Smooth muscle cell (in vitro differentiated cells): ENCODE data around the gene SATB2. TPM values are rescaled to one million over a fixed set of nuclear protein-coding genes. Genes with fewer than 3 reads are reported as not detected.

Source experiments
- DNase-seq: peaks from one replicate; lab custom pipeline; 2025; ENCODE audit not compliant: unreplicated experiment; lab: John Stamatoyannopoulos, UW
- H2AFZ ChIP-seq: fragments of 200-600 bp; sonication (generic); 2 replicates; pipeline ENCODE4 v1.6.0; 2016; ENCODE audit warnings: antibody characterized with exemption, low read depth, mild to moderate bottlenecking
- H3F3A ChIP-seq: fragments of 200-600 bp; sonication (generic); 2 replicates; pipeline ENCODE4 v1.6.0; 2017; ENCODE audit warnings: antibody characterized with exemption, low read depth
- H3K27ac ChIP-seq: fragments of 200-600 bp; sonication (generic); 2 replicates; pipeline ENCODE4 v1.5.1; 2016; ENCODE audit warnings: low read depth, mild to moderate bottlenecking
- H3K27me3 ChIP-seq: fragments of 200-600 bp; sonication (generic); 2 replicates; pipeline ENCODE4 v1.6.1; 2016; ENCODE audit warnings: low read depth, mild to moderate bottlenecking
- H3K36me3 ChIP-seq: fragments of 200-600 bp; sonication (generic); 2 replicates; pipeline ENCODE4 v1.5.1; 2016; ENCODE audit warnings: low read depth
- H3K4me1 ChIP-seq: fragments of 200-600 bp; sonication (generic); 2 replicates; pipeline ENCODE4 v1.5.1; 2016; ENCODE audit warnings: low read depth
- H3K4me2 ChIP-seq: fragments of 200-600 bp; sonication (generic); 2 replicates; pipeline ENCODE4 v1.6.0; 2016; ENCODE audit warnings: mild to moderate bottlenecking
- H3K4me3 ChIP-seq: fragments of 200-600 bp; sonication (generic); 2 replicates; pipeline ENCODE4 v1.5.1; 2016; ENCODE audit warnings: mild to moderate bottlenecking
- H3K79me2 ChIP-seq: fragments of 200-600 bp; sonication (generic); 2 replicates; pipeline ENCODE4 v1.6.0; 2016; ENCODE audit warnings: low read depth, mild to moderate bottlenecking
- H3K9ac ChIP-seq: fragments of 200-600 bp; sonication (generic); 2 replicates; pipeline ENCODE4 v1.6.0; 2016; ENCODE audit warnings: low read depth
- H3K9me3 ChIP-seq: fragments of 200-600 bp; sonication (generic); replicated peaks from 2 replicates; pipeline ENCODE4 v1.5.1; 2016; ENCODE audit warnings: low read depth
- H4K20me1 ChIP-seq: fragments of 200-600 bp; sonication (generic); 2 replicates; pipeline ENCODE4 v1.6.0; 2016; ENCODE audit warnings: low read depth
- CTCF ChIP-seq: fragments of 200-600 bp; sonication (generic); IDR thresholded peaks from 2 replicates; pipeline ENCODE4 v1.5.1; 2017; ENCODE audit warnings: borderline replicate concordance, mild to moderate bottlenecking, antibody characterized with exemption; ENCODE audit not compliant: insufficient read depth, poor library complexity, severe bottlenecking
- whole genome bisulfite sequencing: methylation state at CpG from one replicate; pipeline ENCODE4 v1.1.7; 2016; ENCODE audit warnings: low lambda C conversion rate; 5-methylcytosine and 5-hydroxymethylcytosine counted together
- polyA plus RNA-seq: library from polyadenylated mRNA; unstranded; fragments of >200 nt; fragmentation: Nextera tagmentation; extraction: Ambion mirVana; gene quantifications from 2 replicates; pipeline ENCODE4 v1.2.1, GENCODE V29; 2016
- total RNA-seq: library from RNA; depleted of rRNA; stranded (reverse); fragments of >200 nt; gene quantifications from 2 replicates; pipeline ENCODE4 v1.2.3, GENCODE V29; 2014

SATB2 gene
- total and polyA plus RNA-seq, 2 experiments from 2014 or later, result 0.73 to 12.5 TPM

- Histone ChIP-seq H3K9me3 (no peaks in the 10 kb centered on the region), H3K4me3 (no peak overlapping the region), H4K20me1 (no peaks in the 10 kb centered on the region), H3K36me3 (no peaks in the 10 kb centered on the region), H3K79me2 (no peaks in the 10 kb centered on the region), H3K9ac (no peak overlapping the region), H3K4me2 (no peak overlapping the region), H2AFZ (no peak overlapping the region), H3F3A (no peaks in the 10 kb centered on the region), H3K4me1 (peaks cover 3% of the 10 kb centered on the region), H3K27ac (no peak overlapping the region), H3K27me3 (no peaks in the 10 kb centered on the region)
- no peak for TF ChIP-seq CTCF
- DNase-seq, result no peak
- 57% methylated on average over 6 of the region's 6 CpGs for WGBS
Observed at GRCh38 chr2:199309973-199310372, 147.8 kb downstream of the SATB2 start.

GRCh38 chr2:199309411-199309810 is 148.3 kb downstream of the SATB2 start:
- H3K27me3 ChIP-seq, result no peaks in the 10 kb centered on the region
- DNase-seq, result no peak
- H3K9me3 ChIP-seq, result no peaks in the 10 kb centered on the region
- no peak overlapping the region for H3K4me3 ChIP-seq
- no peaks in the 10 kb centered on the region for H3F3A ChIP-seq
- peaks cover 3% of the 10 kb centered on the region for H3K4me1 ChIP-seq
- no peaks in the 10 kb centered on the region for H4K20me1 ChIP-seq
- no peak for TF ChIP-seq CTCF
- H3K79me2 ChIP-seq, result no peaks in the 10 kb centered on the region
- H3K9ac ChIP-seq, result no peak overlapping the region
- H3K4me2 ChIP-seq, result no peak overlapping the region
- no peak overlapping the region for H2AFZ ChIP-seq
- WGBS, result 92% methylated on average over 4 of the region's 4 CpGs
- no peaks in the 10 kb centered on the region for H3K36me3 ChIP-seq
- no peak overlapping the region for H3K27ac ChIP-seq

GRCh38 chr2:199308567-199308966 is 149.2 kb downstream of the SATB2 start:
- Histone ChIP-seq H4K20me1 (no peaks in the 10 kb centered on the region), H3K79me2 (no peaks in the 10 kb centered on the region), H3K4me1 (peaks cover 3% of the 10 kb centered on the region), H2AFZ (no peak overlapping the region), H3K9ac (no peak overlapping the region), H3K9me3 (no peaks in the 10 kb centered on the region), H3K36me3 (no peaks in the 10 kb centered on the region), H3F3A (no peaks in the 10 kb centered on the region), H3K27me3 (no peaks in the 10 kb centered on the region), H3K27ac (no peak overlapping the region), H3K4me2 (no peak overlapping the region), H3K4me3 (no peak overlapping the region)
- no peak for TF ChIP-seq CTCF
- 98% methylated on average over 14 of the region's 14 CpGs for WGBS
- no peak for DNase-seq

GRCh38 chr2:199307461-199307860 is 150.3 kb downstream of the SATB2 start:
- H3K36me3 ChIP-seq, result no peaks in the 10 kb centered on the region

More at GRCh38 chr2:199307461-199307860, 150.3 kb downstream of the SATB2 start:
- no peaks in the 10 kb centered on the region for H3F3A ChIP-seq
- H3K4me3 ChIP-seq, result no peak overlapping the region
- no peak for TF ChIP-seq CTCF
- H3K9ac ChIP-seq, result no peak overlapping the region
- 94% methylated on average over 1 of the region's 1 CpG for WGBS
- H2AFZ ChIP-seq, result no peak overlapping the region
- peaks cover 3% of the 10 kb centered on the region for H3K4me1 ChIP-seq
- no peaks in the 10 kb centered on the region for H3K79me2 ChIP-seq
- DNase-seq, result no peak
- no peak overlapping the region for H3K27ac ChIP-seq
- no peak overlapping the region for H3K4me2 ChIP-seq
- no peaks in the 10 kb centered on the region for H3K27me3 ChIP-seq
- H4K20me1 ChIP-seq, result no peaks in the 10 kb centered on the region
- no peaks in the 10 kb centered on the region for H3K9me3 ChIP-seq
